Activated CD4-positive, alpha-beta T cell treated with anti-CD3 and anti-CD28 coated beads for 24 hours (primary cell): ENCODE results near the gene DACT3.
A peak's percentile ranks its signal among the peaks of the same experiment; 100 is the strongest.

Experiments
- DNase-seq, 2 donors: peaks; one replicate each; pipeline ENCODE4 v3.0.0-alpha.2; 2020; ENCODE audit warnings: low read depth in 2 of 2

DACT3 gene

GRCh38 chr19:46665072-46665471, 4.1 kb upstream of the DACT3 start:
- no peak for DNase-seq

- peak; percentile 57 to 68 for DNase-seq
Measured at GRCh38 chr19:46661735-46662592, 982 bp upstream of the DACT3 start.

DNA sequence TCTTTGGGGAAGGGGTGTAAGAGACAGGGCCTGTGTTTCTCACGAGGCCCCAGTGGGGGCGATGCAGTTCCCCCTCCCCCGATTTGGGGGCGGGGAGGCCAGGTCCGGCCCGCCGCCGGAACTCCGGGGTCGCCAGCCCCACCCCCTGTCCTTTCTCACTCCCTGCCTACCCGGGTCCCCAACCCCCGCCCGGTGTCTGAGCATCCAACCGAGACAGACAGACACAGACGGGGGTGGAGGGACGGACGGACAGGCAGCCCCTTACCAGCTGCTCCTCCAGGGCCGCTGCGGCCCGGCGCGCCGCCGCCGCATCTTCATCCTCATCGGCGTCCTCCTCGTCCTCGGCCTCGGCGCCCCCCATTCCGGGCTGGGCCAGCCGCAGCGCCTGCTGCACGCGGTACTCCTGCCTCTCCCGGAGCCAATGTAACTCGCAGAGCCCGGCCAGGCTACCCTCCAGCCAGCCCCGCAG, 397 bp downstream of the DACT3 start:
- DNase-seq = no peak

DNA sequence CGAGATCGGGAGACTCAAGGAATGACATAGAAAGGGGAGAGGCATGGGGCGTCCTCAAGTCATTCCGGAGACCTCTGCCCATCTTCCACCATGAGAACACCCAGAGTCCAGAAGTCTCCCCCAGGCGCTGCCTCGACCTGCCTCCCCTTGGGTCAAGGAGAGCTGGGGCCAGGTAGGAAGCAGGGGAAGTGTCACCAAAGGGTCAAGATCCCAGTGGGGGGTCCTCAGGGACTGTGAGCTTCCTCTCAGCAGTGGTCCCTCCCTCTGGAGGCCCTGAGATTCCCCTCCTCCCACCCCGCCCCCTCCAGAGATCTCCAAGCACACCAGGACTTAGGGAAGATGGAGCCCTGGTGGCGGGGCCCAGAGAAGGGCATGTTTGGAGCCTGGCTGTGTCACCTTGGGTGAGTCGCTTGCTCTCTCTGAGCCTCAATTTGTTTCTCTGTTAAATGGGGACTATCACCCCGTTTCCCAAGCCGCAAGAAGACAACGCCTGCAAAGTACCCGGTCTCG, 919 bp downstream of the DACT3 start:
- no peak for DNase-seq

DNA sequence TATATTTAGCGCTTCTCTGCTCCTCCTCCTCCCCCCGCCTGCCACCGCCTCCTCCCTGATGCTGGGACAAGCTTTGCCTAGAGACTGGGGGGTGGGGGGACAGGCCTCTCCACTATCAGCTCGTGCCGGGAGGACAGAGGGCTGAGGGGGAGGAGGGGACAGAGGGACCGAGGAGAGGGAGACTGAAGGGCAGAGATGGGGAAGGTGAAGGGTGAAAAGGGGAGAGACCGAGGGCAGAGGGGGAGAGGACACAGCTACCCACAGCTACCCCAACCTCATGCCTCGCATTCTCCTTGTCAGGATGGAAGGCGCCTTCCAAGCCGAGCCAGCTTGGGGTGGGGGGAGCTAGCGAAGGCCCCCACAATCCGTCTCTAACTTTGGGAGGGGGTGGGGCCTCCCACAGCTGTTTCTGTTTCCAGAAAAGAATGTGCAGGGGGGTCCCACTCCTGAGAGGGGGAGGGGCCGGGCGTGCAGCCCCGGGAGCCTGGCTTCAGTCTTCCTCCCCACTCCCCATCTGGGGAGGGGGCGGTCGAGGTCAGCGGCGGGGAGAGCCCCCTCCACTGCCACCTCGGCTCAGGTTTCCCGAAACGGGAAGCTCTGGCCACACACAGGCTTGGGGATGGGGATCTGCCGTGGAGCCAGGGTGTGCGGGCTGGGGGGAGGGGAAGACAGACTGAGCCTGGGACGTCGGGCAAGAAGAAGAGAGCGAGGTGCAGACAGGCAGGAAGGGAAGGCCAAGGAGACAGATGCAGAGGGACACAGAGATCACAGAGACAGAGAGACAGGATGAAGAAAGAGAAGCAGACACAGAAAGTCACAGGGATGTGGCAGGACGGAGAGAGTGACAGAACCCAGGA, 1.6 kb downstream of the DACT3 start:
- DNase-seq = no peak

DNA sequence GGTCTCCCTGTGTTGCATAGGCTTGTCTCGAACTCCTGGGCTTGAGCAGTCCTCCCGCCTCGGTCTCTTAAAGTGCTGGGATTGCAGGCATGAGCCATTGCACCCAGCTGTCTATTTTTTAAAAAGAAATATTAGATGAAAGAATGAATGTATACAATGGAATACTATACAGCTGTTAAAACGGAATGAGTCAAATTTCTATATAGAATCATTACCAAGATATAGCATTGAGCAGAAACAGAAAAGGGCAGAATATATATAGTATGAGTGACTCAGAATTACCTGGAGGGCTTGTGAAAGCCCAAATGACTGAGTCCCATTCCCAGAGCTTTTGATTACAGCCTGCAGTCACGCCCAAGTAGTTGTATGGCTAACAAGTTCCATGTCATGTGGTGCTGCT, 4.4 kb downstream of the DACT3 start:
- no peak for DNase-seq

DNA sequence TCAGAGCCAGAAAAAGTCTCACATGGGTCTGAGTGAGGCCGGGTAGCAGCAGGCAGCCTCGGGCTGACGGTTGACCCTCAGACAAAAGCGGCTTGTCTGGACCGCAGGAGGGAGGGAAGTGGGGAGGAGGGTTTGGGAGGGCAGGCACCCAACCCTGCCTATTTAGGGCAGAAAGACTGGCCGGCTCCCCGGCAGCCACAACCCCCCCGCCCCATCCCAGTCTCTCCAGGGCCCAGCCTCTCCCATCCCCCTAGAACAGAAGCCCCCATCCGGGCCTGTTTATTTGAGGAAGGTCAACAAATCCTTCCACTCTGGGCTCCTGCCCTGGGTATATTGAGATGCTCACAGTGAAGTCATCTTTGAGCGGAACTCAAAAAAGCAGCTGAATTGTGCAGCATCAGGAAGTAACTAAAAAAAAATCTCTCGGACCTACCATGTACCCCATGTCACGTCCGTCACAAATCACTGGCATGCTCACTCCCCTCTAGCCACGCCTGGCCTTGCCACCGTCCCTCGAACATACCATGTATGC, 6.3 kb downstream of the DACT3 start:
- no peak for DNase-seq

GRCh38 chr19:46650445-46650844, 10.5 kb downstream of the DACT3 start:
- DNase-seq = no peak

- no peak for DNase-seq
Measured at GRCh38 chr19:46648961-46649960, 11.7 kb downstream of the DACT3 start.

DNA sequence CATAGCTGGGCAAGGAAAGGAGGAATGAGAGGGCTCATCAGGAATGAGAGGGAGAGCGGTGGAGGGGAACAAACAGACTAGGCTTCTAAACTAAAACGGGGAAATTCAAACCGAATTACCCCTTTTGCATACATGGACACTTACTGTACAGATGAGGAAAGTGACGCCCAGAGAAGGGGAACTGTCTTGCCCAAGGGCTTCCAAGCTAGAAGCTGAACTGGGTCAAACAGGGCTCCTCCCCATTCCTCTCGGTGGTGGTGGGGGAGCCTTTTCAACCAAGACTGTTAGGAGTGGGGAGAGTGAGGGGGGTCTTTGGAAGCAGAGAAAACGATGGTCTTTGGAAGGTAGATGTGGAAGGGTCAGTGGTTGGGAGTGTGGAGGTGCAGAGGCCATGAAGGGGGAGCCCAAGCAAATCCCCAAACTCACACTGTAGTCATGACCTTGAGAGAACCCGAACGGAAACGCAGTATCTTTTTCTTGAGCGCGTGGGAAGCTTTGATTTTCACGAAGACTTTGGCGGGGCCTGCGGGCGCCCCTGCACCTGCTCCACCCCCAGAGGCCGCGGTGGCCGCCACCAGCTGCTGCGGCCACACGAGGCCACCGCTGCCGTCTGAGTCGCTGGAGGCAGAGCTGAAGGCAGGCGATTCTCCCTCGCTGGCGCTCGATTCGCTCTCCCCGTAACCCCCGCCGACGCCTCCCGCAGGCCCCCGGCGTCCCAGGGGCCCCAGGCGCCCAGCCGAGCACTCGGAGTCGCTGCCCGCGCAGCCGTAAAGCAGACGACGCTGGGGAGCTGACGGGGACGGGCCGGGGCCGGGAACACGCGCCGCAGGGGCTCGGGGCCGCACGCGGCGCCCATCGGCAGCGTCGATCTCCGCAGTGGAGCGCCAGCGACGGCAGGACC, 12.7 kb downstream of the DACT3 start:
- DNase-seq = no peak

DNA sequence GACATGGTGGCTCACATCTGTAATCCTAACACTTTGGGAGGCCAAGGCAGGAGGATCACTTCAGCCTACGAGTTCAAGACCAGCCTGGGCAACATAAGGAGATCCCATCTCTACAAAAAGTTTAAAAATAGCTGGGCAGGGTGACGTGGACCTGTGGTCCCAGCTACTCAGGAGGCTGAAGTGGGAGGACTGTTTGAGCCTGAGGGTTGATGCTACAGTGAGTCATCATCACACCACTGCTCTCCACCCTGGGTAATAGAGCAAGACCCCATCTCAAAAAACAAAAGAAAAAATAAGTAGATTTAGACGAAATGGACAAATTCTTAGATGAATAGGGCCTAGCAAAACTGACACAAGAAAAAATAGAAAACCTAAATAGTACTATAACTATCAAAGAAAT, 14.6 kb downstream of the DACT3 start:
- DNase-seq = no peak

GRCh38 chr19:46644720-46645119, 16.3 kb downstream of the DACT3 start:
- DNase-seq = no peak

DNA sequence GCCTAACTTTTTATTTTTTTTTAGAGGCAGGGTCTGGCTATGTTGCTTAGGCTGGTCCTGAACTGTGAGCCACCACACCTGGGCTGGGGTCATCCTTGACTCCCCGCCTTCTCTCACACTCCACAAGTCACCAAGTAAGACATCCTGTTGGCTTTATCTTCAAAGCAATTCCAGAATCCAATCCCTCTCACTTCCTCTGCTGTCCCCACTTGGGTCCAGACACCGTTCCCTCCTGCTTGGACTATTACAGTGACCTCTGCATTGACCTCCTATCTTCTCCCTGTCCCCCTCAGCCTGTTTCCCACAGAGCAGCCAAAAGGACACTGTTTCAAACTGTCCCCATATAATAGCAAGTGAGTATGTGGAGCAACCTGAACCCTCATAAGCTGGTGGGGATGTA, 20.3 kb downstream of the DACT3 start:
- no peak for DNase-seq

- DNase-seq = no peak
Measured at GRCh38 chr19:46639358-46640182, 21.4 kb downstream of the DACT3 start.

DNA sequence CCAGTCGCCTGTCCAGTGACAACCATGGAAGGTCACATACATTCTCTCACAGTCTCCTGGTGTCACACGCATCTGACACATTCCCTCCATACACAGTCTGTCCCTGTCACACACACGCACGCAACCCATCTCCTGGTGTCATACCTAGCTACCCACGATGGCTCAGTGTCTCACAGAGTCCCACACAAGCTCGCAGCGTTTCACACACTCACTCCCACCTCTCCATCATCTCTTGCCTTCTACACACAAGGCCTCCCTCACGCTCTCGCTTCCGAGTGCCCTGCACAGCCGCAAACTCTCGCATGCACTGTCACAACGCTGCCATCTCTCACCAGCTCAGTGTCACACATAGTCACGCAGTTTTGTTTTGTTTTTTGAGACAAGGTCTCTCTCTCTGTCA, 23.8 kb downstream of the DACT3 start:
- no peak for DNase-seq

DNA sequence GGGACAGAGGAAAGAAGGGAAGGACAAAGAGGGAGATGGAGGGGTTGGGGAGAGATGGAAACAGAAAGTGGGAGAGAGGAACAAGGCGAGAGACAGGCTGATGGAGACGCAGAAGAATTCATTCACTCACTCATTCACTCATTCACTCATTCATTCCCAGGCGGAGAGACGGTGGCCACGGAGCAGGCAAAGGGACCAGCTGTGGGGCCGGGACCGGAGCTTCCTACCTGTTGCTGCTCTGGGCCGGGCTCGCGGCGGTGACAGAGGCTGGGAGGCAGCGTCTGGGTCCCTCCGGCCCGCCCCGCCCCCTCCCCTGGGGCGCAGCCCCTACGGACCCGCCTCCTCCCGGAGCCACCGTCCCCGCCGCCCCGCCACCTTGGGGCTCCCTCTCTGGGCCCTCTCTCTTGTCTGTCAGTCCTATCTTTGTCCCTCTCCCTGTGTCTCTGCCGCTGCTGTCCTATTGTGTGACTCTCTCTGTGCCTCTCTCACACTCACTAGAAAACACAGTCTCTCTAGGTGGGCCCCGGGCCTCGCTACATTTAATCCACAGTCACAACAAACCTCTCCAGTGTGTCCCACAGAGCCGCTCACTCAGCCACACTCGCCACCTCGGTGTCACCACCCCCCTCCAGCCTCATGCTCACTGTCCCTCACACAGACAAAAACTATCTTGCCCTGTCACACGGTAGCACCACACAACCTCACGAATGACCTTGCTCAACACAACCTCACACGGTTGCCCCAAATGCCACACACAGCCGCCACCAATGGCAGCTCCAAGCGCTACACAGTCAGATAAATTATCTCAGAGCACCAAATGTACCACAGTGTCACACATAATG, 24.8 kb downstream of the DACT3 start, which contains the start of gene GNG8:
TSS of gene GNG8 (minus strand) at position 283 of the 842 bp plus-strand sequence. CDS start 1,520 bp downstream, outside the sequence.
- no peak for DNase-seq

- DNase-seq = no peak
Measured at GRCh38 chr19:46634656-46635218, 26.2 kb downstream of the DACT3 start.
